GM19324 (cell line): ENCODE data around the gene RAB7B.

Experiments used
- ATAC-seq: cut with Tn5 transposase; IDR thresholded peaks from one replicate; pipeline ENCODE4 v1.9.1; 2021; ENCODE audit warnings: mild to moderate bottlenecking, moderate library complexity; ENCODE audit not compliant: unreplicated experiment, low FRiP score

The RAB7B gene

GRCh38 chr1:206023695-206024094 is 20.5 kb upstream of the RAB7B start, which contains the start of gene CTSE:
Gene CTSE, minus strand, starts transcription at chr1:206023895. Its CDS starts 104 bp downstream, at chr1:206023791.
- no peak for ATAC-seq

GRCh38 chr1:206022766-206023165 is 19.6 kb upstream of the RAB7B start:
- no peak for ATAC-seq

- no peak for ATAC-seq
These were observed 18.6 kb upstream of the RAB7B start for GRCh38 chr1:206021626-206022365.

- no peak for ATAC-seq
These were observed 17.9 kb upstream of the RAB7B start for GRCh38 chr1:206021008-206021625.

GRCh38 chr1:206020393-206021007 is 17.3 kb upstream of the RAB7B start:
- ATAC-seq = no peak

GRCh38 chr1:206015071-206015470 is 11.9 kb upstream of the RAB7B start:
- no peak for ATAC-seq

GRCh38 chr1:206014601-206015000 is 11.4 kb upstream of the RAB7B start:
- no peak for ATAC-seq

GRCh38 chr1:206013026-206013795 is 10.0 kb upstream of the RAB7B start:
- ATAC-seq = no peak

- ATAC-seq = peak; percentile 87
These were observed 9.1 kb upstream of the RAB7B start for GRCh38 chr1:206012086-206012859.

- no peak for ATAC-seq
These were observed 7.9 kb upstream of the RAB7B start for GRCh38 chr1:206011057-206011456.

- ATAC-seq = no peak
These were observed 6.9 kb upstream of the RAB7B start for GRCh38 chr1:206010060-206010459.

- ATAC-seq = no peak
These were observed 3.8 kb upstream of the RAB7B start for GRCh38 chr1:206006946-206007345.

GRCh38 chr1:206005778-206006180 is 2.6 kb upstream of the RAB7B start:
- no peak for ATAC-seq

GRCh38 chr1:206005234-206005633 is 2.0 kb upstream of the RAB7B start:
- no peak for ATAC-seq

GRCh38 chr1:206004826-206005225 is 1.6 kb upstream of the RAB7B start:
- ATAC-seq = no peak

GRCh38 chr1:206003854-206004800 is 932 bp upstream of the RAB7B start:
- no peak for ATAC-seq

GRCh38 chr1:206002160-206002559 is 1.0 kb downstream of the RAB7B start:
- ATAC-seq = no peak

GRCh38 chr1:206001476-206001888 is 1.7 kb downstream of the RAB7B start:
- no peak for ATAC-seq
